A549 treated with Hydrocortisone at 1 μM for 4 hours (cell line): Measurements from ENCODE around the gene DCTN1. TPM values are rescaled to one million over a fixed set of nuclear protein-coding genes. Genes with fewer than 3 reads are reported as not detected.

Source experiments
- total RNA-seq: library from RNA; stranded (reverse); fragments of 200-300 nt; extraction: Qiagen RNA extraction; gene quantifications from 5 replicates; pipeline ENCODE4 v1.2.3, GENCODE V29; 2022

DCTN1 gene
- 120 to 153 TPM (median 146 TPM) in 5 replicates for total RNA-seq

GRCh38 chr2:74379851-74380789 is at the start of gene DCTN1:
TSS of gene DCTN1 (minus strand) at chr2:74380311. CDS start at chr2:74380037, 274 bp downstream.

GRCh38 chr2:74421221-74421870 is 41.2 kb upstream of the DCTN1 start, which contains the start of the genes C2orf81 and WDR54:
TSS of gene C2orf81 (minus strand) at chr2:74421619. CDS start at chr2:74421560, 59 bp downstream.
TSS of gene WDR54 (plus strand) at chr2:74421730. CDS start at chr2:74422154, 424 bp downstream.

DNA sequence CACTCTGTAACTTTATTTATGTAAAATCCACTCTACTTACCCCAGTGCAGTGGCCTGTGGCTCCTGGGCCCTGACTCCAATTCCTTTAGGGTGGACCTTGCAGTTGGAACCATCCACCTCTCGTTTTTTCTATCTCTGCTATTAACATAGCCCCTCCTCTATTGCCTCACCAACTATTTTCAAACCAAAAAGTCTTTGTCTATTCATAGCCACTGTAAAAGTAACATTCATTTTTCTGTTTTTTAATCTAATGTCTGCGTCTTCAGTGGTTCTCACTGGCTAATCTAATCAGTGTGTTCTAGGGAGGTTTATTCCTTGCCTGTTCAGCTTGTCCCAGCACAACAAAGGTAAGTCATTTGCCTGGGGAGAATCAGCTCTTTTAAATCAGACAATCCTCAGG is 36.8 kb downstream of the DCTN1 start, which contains the start of gene SLC4A5:
Gene SLC4A5, minus strand, starts transcription at position 101 of the 400 bp plus-strand sequence. CDS start 28,393 bp downstream, outside the sequence.

Other genes starting within 250 kb of the DCTN1 start
- gene BOLA3, start 232.4 kb downstream of the DCTN1 start, total RNA-seq, result 119 to 150 TPM (median 130 TPM) in 5 replicates
- gene MOB1A, start 201.4 kb downstream of the DCTN1 start, total RNA-seq, result 66.8 to 92.1 TPM (median 87.7 TPM) in 5 replicates
- 141 to 160 TPM (median 147 TPM) in 5 replicates for gene MTHFD2, start 181.7 kb downstream of the DCTN1 start, total RNA-seq
- gene SLC4A5, start 36.9 kb downstream of the DCTN1 start, total RNA-seq, result 0.31 to 0.47 TPM (median 0.42 TPM) in 5 replicates
- 3.0 to 3.5 TPM (median 3.1 TPM) in 5 replicates for gene C2orf81, start 41.3 kb upstream of the DCTN1 start, total RNA-seq
- 78.4 to 89.5 TPM (median 88.9 TPM) in 5 replicates for gene WDR54, start 41.4 kb upstream of the DCTN1 start, total RNA-seq
- gene RTKN, start 61.6 kb upstream of the DCTN1 start, total RNA-seq, result 20.2 to 26.0 TPM (median 21.9 TPM) in 5 replicates
- 44.8 to 56.4 TPM (median 51.5 TPM) in 5 replicates for gene INO80B, start 74.8 kb upstream of the DCTN1 start, total RNA-seq
- 55.6 to 85.5 TPM (median 80.0 TPM) in 5 replicates for gene WBP1, start 78.1 kb upstream of the DCTN1 start, total RNA-seq
- gene MOGS, start 85.1 kb upstream of the DCTN1 start, total RNA-seq, result 47.8 to 53.0 TPM (median 51.0 TPM) in 5 replicates
- gene MRPL53, start 92.4 kb upstream of the DCTN1 start, total RNA-seq, result 84.4 to 153 TPM (median 139 TPM) in 5 replicates
- gene CCDC142, start 102.7 kb upstream of the DCTN1 start, total RNA-seq, result 10.5 to 14.8 TPM (median 13.4 TPM) in 5 replicates
- gene TTC31, start 102.8 kb upstream of the DCTN1 start, total RNA-seq, result 14.4 to 17.7 TPM (median 16.2 TPM) in 5 replicates
- 2.4 to 4.3 TPM (median 3.6 TPM) in 5 replicates for gene LBX2, start 119.3 kb upstream of the DCTN1 start, total RNA-seq
- gene PCGF1, start 127.4 kb upstream of the DCTN1 start, total RNA-seq, result 30.9 to 37.4 TPM (median 34.0 TPM) in 5 replicates
- 0.08 to 0.35 TPM (median 0.27 TPM) in 5 replicates for gene TLX2, start 134.1 kb upstream of the DCTN1 start, total RNA-seq
- 0.03 to 0.10 TPM (median 0.07 TPM) in 4 of 5 replicates, not detected in the other for gene DQX1, start 145.9 kb upstream of the DCTN1 start, total RNA-seq
- gene AUP1, start 149.4 kb upstream of the DCTN1 start, total RNA-seq, result 199 to 248 TPM (median 238 TPM) in 5 replicates
- gene HTRA2, start 149.6 kb upstream of the DCTN1 start, total RNA-seq, result 37.9 to 42.6 TPM (median 40.5 TPM) in 5 replicates
- gene LOXL3, start 173.6 kb upstream of the DCTN1 start, total RNA-seq, result 0.28 to 0.57 TPM (median 0.40 TPM) in 5 replicates
- 4.1 to 5.3 TPM (median 4.2 TPM) in 5 replicates for gene DOK1, start 174.4 kb upstream of the DCTN1 start, total RNA-seq